ENCODE measurements around the gene USP4. TPM values are rescaled to one million over a fixed set of nuclear protein-coding genes. Genes with fewer than 3 reads are reported as not detected.

The USP4 gene
- total and polyA plus RNA-seq, 2 experiments from 2014 or later: 16.9 to 20.3 TPM

- TF ChIP-seq, protein P1, sequence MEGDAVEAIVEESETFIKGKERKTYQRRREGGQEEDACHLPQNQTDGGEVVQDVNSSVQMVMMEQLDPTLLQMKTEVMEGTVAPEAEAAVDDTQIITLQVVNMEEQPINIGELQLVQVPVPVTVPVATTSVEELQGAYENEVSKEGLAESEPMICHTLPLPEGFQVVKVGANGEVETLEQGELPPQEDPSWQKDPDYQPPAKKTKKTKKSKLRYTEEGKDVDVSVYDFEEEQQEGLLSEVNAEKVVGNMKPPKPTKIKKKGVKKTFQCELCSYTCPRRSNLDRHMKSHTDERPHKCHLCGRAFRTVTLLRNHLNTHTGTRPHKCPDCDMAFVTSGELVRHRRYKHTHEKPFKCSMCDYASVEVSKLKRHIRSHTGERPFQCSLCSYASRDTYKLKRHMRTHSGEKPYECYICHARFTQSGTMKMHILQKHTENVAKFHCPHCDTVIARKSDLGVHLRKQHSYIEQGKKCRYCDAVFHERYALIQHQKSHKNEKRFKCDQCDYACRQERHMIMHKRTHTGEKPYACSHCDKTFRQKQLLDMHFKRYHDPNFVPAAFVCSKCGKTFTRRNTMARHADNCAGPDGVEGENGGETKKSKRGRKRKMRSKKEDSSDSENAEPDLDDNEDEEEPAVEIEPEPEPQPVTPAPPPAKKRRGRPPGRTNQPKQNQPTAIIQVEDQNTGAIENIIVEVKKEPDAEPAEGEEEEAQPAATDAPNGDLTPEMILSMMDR (conservative IDR thresholded peaks at IDR 0.05; ENCODE audit: low read depth in 2 of 2): no peak
These were observed 79.0 kb downstream of the USP4 start (continued) for GRCh38 chr3:49260806-49261324.

- no peak overlapping the region for H3K27ac ChIP-seq (ENCODE audit: low read depth)
- H3K27me3 ChIP-seq (ENCODE audit: insufficient read depth): no peaks in the 10 kb centered on the region
- H4K20me1 ChIP-seq (replicated peaks; ENCODE audit: insufficient read depth): no peaks in the 10 kb centered on the region
- no peaks in the 10 kb centered on the region for H3K4me1 ChIP-seq (ENCODE audit: insufficient read depth)
- no peaks in the 10 kb centered on the region for H3K36me3 ChIP-seq (ENCODE audit: insufficient read depth)
- no peaks in the 10 kb centered on the region for H3F3A ChIP-seq (replicated peaks; ENCODE audit: low read depth)
- H3K9me3 Mint-ChIP-seq: no peaks in the 10 kb centered on the region
- H3K4me3 Mint-ChIP-seq: no peak overlapping the region
- DNase-seq (ENCODE audit: low spot score) (no peak), ATAC-seq (no peak)
- no peak overlapping the region for H3K4me2 ChIP-seq
- H3K9me2 ChIP-seq (ENCODE audit: insufficient read depth): no peaks in the 10 kb centered on the region
- H3K4me3 ChIP-seq: no peak overlapping the region
- no peaks in the 10 kb centered on the region for H3K4me1 Mint-ChIP-seq
- H3K79me2 ChIP-seq (replicated peaks; ENCODE audit: insufficient read depth): no peaks in the 10 kb centered on the region
- no peak overlapping the region for H2AFZ ChIP-seq
- no peak overlapping the region for H3K27ac Mint-ChIP-seq
- H3K36me3 Mint-ChIP-seq (ENCODE audit: low read depth): no peaks in the 10 kb centered on the region
- H3K27me3 Mint-ChIP-seq (ENCODE audit: insufficient read depth, low read depth, poor library complexity): peaks cover 3% of the 10 kb centered on the region
- TF ChIP-seq, protein P2, sequence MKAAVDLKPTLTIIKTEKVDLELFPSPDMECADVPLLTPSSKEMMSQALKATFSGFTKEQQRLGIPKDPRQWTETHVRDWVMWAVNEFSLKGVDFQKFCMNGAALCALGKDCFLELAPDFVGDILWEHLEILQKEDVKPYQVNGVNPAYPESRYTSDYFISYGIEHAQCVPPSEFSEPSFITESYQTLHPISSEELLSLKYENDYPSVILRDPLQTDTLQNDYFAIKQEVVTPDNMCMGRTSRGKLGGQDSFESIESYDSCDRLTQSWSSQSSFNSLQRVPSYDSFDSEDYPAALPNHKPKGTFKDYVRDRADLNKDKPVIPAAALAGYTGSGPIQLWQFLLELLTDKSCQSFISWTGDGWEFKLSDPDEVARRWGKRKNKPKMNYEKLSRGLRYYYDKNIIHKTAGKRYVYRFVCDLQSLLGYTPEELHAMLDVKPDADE (IDR thresholded peaks at IDR 0.05): no peak
- TF ChIP-seq EZH2phosphoT487 (IDR thresholded peaks at IDR 0.05; ENCODE audit: unreplicated experiment) (no peak), NANOG (IDR thresholded peaks at IDR 0.05; ENCODE audit: borderline replicate concordance) (no peak), JUNB (IDR thresholded peaks at IDR 0.05; ENCODE audit: unreplicated experiment) (no peak), STAT1 (IDR thresholded peaks at IDR 0.05; ENCODE audit: unreplicated experiment) (no peak), CREB1 (CRISPR knock-in tag; IDR thresholded peaks at IDR 0.05; ENCODE audit: low read depth) (no peak), ZNF114 (CRISPR knock-in tag; IDR thresholded peaks at IDR 0.05) (no peak)
- TF ChIP-seq, protein P3, sequence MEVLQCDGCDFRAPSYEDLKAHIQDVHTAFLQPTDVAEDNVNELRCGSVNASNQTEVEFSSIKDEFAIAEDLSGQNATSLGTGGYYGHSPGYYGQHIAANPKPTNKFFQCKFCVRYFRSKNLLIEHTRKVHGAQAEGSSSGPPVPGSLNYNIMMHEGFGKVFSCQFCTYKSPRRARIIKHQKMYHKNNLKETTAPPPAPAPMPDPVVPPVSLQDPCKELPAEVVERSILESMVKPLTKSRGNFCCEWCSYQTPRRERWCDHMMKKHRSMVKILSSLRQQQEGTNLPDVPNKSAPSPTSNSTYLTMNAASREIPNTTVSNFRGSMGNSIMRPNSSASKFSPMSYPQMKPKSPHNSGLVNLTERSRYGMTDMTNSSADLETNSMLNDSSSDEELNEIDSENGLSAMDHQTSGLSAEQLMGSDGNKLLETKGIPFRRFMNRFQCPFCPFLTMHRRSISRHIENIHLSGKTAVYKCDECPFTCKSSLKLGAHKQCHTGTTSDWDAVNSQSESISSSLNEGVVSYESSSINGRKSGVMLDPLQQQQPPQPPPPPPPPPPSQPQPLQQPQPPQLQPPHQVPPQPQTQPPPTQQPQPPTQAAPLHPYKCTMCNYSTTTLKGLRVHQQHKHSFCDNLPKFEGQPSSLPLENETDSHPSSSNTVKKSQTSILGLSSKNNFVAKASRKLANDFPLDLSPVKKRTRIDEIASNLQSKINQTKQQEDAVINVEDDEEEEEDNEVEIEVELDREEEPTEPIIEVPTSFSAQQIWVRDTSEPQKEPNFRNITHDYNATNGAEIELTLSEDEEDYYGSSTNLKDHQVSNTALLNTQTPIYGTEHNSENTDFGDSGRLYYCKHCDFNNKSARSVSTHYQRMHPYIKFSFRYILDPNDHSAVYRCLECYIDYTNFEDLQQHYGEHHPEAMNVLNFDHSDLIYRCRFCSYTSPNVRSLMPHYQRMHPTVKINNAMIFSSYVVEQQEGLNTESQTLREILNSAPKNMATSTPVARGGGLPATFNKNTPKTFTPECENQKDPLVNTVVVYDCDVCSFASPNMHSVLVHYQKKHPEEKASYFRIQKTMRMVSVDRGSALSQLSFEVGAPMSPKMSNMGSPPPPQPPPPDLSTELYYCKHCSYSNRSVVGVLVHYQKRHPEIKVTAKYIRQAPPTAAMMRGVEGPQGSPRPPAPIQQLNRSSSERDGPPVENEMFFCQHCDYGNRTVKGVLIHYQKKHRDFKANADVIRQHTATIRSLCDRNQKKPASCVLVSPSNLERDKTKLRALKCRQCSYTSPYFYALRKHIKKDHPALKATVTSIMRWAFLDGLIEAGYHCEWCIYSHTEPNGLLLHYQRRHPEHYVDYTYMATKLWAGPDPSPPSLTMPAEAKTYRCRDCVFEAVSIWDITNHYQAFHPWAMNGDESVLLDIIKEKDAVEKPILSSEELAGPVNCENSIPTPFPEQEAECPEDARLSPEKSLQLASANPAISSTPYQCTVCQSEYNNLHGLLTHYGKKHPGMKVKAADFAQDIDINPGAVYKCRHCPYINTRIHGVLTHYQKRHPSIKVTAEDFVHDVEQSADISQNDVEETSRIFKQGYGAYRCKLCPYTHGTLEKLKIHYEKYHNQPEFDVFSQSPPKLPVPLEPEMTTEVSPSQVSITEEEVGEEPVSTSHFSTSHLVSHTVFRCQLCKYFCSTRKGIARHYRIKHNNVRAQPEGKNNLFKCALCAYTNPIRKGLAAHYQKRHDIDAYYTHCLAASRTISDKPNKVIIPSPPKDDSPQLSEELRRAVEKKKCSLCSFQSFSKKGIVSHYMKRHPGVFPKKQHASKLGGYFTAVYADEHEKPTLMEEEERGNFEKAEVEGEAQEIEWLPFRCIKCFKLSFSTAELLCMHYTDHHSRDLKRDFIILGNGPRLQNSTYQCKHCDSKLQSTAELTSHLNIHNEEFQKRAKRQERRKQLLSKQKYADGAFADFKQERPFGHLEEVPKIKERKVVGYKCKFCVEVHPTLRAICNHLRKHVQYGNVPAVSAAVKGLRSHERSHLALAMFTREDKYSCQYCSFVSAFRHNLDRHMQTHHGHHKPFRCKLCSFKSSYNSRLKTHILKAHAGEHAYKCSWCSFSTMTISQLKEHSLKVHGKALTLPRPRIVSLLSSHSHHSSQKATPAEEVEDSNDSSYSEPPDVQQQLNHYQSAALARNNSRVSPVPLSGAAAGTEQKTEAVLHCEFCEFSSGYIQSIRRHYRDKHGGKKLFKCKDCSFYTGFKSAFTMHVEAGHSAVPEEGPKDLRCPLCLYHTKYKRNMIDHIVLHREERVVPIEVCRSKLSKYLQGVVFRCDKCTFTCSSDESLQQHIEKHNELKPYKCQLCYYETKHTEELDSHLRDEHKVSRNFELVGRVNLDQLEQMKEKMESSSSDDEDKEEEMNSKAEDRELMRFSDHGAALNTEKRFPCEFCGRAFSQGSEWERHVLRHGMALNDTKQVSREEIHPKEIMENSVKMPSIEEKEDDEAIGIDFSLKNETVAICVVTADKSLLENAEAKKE (CRISPR knock-in tag; IDR thresholded peaks at IDR 0.05): no peak
- TF ChIP-seq, protein P4, sequence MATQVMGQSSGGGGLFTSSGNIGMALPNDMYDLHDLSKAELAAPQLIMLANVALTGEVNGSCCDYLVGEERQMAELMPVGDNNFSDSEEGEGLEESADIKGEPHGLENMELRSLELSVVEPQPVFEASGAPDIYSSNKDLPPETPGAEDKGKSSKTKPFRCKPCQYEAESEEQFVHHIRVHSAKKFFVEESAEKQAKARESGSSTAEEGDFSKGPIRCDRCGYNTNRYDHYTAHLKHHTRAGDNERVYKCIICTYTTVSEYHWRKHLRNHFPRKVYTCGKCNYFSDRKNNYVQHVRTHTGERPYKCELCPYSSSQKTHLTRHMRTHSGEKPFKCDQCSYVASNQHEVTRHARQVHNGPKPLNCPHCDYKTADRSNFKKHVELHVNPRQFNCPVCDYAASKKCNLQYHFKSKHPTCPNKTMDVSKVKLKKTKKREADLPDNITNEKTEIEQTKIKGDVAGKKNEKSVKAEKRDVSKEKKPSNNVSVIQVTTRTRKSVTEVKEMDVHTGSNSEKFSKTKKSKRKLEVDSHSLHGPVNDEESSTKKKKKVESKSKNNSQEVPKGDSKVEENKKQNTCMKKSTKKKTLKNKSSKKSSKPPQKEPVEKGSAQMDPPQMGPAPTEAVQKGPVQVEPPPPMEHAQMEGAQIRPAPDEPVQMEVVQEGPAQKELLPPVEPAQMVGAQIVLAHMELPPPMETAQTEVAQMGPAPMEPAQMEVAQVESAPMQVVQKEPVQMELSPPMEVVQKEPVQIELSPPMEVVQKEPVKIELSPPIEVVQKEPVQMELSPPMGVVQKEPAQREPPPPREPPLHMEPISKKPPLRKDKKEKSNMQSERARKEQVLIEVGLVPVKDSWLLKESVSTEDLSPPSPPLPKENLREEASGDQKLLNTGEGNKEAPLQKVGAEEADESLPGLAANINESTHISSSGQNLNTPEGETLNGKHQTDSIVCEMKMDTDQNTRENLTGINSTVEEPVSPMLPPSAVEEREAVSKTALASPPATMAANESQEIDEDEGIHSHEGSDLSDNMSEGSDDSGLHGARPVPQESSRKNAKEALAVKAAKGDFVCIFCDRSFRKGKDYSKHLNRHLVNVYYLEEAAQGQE (IDR thresholded peaks at IDR 0.05; ENCODE audit: unreplicated experiment): no peak
- TF ChIP-seq, protein P1 (conservative IDR thresholded peaks at IDR 0.05; ENCODE audit: low read depth in 2 of 2): no peak
These were observed 82.7 kb downstream of the USP4 start for GRCh38 chr3:49257187-49257586.

Measured in GM23338 (cell line).